ENCODE data around the gene FABP7. TPM values are rescaled to one million over a fixed set of nuclear protein-coding genes. Genes with fewer than 3 reads are reported as not detected.

FABP7 gene
- total and polyA plus RNA-seq, 4 donors: 0.03 to 10.4 TPM; not detected in 2

- Histone ChIP-seq H3K27me3 (ENCODE audit: control insufficient read depth in 3 of 3, insufficient read depth in 3 of 3, low read length in 2 of 3) (no peaks in the 10 kb centered on the region), H3K4me3 (no peak overlapping the region), H3K9ac (ENCODE audit: insufficient read depth in 1 of 2, low read length in 2 of 2) (no peak overlapping the region), H3K27ac (ENCODE audit: low read depth in 1 of 2, low read length in 1 of 2) (no peak overlapping the region), H3K4me1 (ENCODE audit: control insufficient read depth in 5 of 5, insufficient read depth in 5 of 5, low read length in 5 of 5) (peaks cover 0 to 7% (median 0%) of the 10 kb centered on the region in 5 donors), H3K36me3 (ENCODE audit: control insufficient read depth in 4 of 4, insufficient read depth in 4 of 4, low read length in 4 of 4) (no peaks in the 10 kb centered on the region), H3K9me3 (ENCODE audit: control insufficient read depth in 4 of 4, insufficient read depth in 3 of 4, low read length in 3 of 4) (no peaks in the 10 kb centered on the region)
- ATAC-seq (ENCODE audit: insufficient read depth, low FRiP score) (no peak), DNase-seq (no peak)
- WGBS, 2 donors: 79 to 92% methylated on average over 1 of the region's 1 CpG
- no peak for TF ChIP-seq CTCF (IDR thresholded peaks at IDR 0.05; ENCODE audit: control extremely low read depth, extremely low read depth)
Measured at GRCh38 chr6:122831511-122831910, 52.0 kb downstream of the FABP7 start.

- no peaks in the 10 kb centered on the region for H3K36me3 ChIP-seq (ENCODE audit: control insufficient read depth in 4 of 4, insufficient read depth in 4 of 4, low read length in 4 of 4)
- WGBS, 2 donors: 87 to 90% methylated on average over 3 of the region's 3 CpGs
- no peak overlapping the region for H3K27ac ChIP-seq (ENCODE audit: low read depth in 1 of 2, low read length in 1 of 2)
- TF ChIP-seq CTCF (IDR thresholded peaks at IDR 0.05; ENCODE audit: control extremely low read depth, extremely low read depth): no peak
- H3K27me3 ChIP-seq (ENCODE audit: control insufficient read depth in 3 of 3, insufficient read depth in 3 of 3, low read length in 2 of 3): no peaks in the 10 kb centered on the region
- peaks cover 0 to 7% (median 0%) of the 10 kb centered on the region in 5 donors for H3K4me1 ChIP-seq (ENCODE audit: control insufficient read depth in 5 of 5, insufficient read depth in 5 of 5, low read length in 5 of 5)
- no peak overlapping the region for H3K4me3 ChIP-seq
- ATAC-seq (ENCODE audit: insufficient read depth, low FRiP score) (no peak), DNase-seq (no peak)
- H3K9me3 ChIP-seq (ENCODE audit: control insufficient read depth in 4 of 4, insufficient read depth in 3 of 4, low read length in 3 of 4): no peaks in the 10 kb centered on the region
- no peak overlapping the region for H3K9ac ChIP-seq (ENCODE audit: insufficient read depth in 1 of 2, low read length in 2 of 2)
Measured at GRCh38 chr6:122832459-122832858, 52.9 kb downstream of the FABP7 start.

- no peak for ATAC-seq (ENCODE audit: insufficient read depth, low FRiP score)
- H3K36me3 ChIP-seq (ENCODE audit: control insufficient read depth in 4 of 4, insufficient read depth in 4 of 4, low read length in 4 of 4): no peaks in the 10 kb centered on the region
- H3K27me3 ChIP-seq (ENCODE audit: control insufficient read depth in 3 of 3, insufficient read depth in 3 of 3, low read length in 2 of 3): no peaks in the 10 kb centered on the region
- TF ChIP-seq CTCF (IDR thresholded peaks at IDR 0.05; ENCODE audit: control extremely low read depth, extremely low read depth): no peak
- no peak overlapping the region for H3K27ac ChIP-seq (ENCODE audit: low read depth in 1 of 2, low read length in 1 of 2)
- DNase-seq: peak in 2 of 3 donors; percentile 9 to 14
- peaks cover 0 to 7% (median 0%) of the 10 kb centered on the region in 5 donors for H3K4me1 ChIP-seq (ENCODE audit: control insufficient read depth in 5 of 5, insufficient read depth in 5 of 5, low read length in 5 of 5)
- H3K9ac ChIP-seq (ENCODE audit: insufficient read depth in 1 of 2, low read length in 2 of 2): no peak overlapping the region
- 90 to 91% methylated on average over 7 of the region's 7 CpGs for WGBS, 2 donors
- H3K9me3 ChIP-seq (ENCODE audit: control insufficient read depth in 4 of 4, insufficient read depth in 3 of 4, low read length in 3 of 4): no peaks in the 10 kb centered on the region
- no peak overlapping the region for H3K4me3 ChIP-seq
Measured at GRCh38 chr6:122833021-122833491, 53.5 kb downstream of the FABP7 start.

Small RNA genes lying within 50 kb of the gene (small RNA-seq; reads per million reads assigned to genes)
- gene RN7SL564P (ENCODE audit: low replicate concordance): not detected

Other genes starting within 250 kb of the FABP7 start
- 1 to 10 TPM; 4.5 to 5.3 TPM for gene PKIB, start 169.3 kb upstream of the FABP7 start, total RNA-seq
- 1 to 10 TPM; 3.0 to 7.4 TPM for gene PKIB, start 169.3 kb upstream of the FABP7 start, polyA plus RNA-seq
- 10 to 100 TPM; 22.4 to 55.2 TPM for gene SMPDL3A, start 9.5 kb downstream of the FABP7 start, total RNA-seq
- gene SMPDL3A, start 9.5 kb downstream of the FABP7 start, polyA plus RNA-seq: 10 to 100 TPM; 14.0 to 37.7 TPM
- gene CLVS2, start 216.5 kb downstream of the FABP7 start, total RNA-seq: under 1 TPM in 1 of 2 donors, not detected in 1; 0.20 TPM
- not detected for gene CLVS2, start 216.5 kb downstream of the FABP7 start, polyA plus RNA-seq